ENCODE measurements around the gene FDX1. TPM values are rescaled to one million over a fixed set of nuclear protein-coding genes. Genes with fewer than 3 reads are reported as not detected.

Gene FDX1
- total and polyA plus RNA-seq, 2 of the 13 experiments (the other 11 are each of a cell fraction or from before 2014, with no cell fraction given) = 4.5 to 13.1 TPM

DNA sequence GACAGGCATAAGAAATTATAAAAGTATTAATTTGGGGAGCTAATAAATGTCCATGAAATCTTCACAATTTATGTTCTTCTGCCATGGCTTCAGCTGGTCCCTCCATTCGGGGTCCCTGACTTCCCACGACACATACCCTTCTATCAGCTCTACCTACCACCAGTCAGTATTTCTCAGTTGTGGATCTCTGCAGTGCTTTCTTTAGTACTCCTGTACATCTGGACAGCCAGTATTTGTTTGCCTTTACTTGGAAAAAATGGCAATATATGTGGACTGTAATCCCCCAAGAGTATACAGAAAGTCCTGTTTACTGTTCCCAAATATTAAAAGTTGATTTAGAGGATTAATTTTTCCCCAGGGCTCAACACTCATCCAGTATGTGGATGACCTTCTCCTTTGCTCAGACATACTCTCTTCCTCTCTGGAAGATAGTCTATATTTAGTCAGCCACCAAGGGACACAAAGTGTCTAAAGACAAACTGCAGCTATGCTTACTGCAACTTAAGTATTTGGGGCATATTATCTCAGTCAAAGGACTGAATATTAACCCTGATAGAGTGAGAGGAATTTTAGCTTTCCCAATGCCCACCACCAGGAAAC lies 7.3 kb upstream of the FDX1 start:
- CTCF ChIA-PET (ENCODE audit: low intra/inter-chr PET ratio, low total read pairs) = no interaction called here
- 17% methylated on average over 2 of the region's 2 CpGs for WGBS (ENCODE audit: low lambda C conversion rate)
- TF ChIP-seq HHEX (CRISPR knock-in tag; IDR thresholded peaks at IDR 0.05) = no peak
- TF ChIP-seq, protein P1, sequence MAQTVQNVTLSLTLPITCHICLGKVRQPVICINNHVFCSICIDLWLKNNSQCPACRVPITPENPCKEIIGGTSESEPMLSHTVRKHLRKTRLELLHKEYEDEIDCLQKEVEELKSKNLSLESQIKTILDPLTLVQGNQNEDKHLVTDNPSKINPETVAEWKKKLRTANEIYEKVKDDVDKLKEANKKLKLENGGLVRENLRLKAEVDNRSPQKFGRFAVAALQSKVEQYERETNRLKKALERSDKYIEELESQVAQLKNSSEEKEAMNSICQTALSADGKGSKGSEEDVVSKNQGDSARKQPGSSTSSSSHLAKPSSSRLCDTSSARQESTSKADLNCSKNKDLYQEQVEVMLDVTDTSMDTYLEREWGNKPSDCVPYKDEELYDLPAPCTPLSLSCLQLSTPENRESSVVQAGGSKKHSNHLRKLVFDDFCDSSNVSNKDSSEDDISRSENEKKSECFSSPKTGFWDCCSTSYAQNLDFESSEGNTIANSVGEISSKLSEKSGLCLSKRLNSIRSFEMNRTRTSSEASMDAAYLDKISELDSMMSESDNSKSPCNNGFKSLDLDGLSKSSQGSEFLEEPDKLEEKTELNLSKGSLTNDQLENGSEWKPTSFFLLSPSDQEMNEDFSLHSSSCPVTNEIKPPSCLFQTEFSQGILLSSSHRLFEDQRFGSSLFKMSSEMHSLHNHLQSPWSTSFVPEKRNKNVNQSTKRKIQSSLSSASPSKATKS (CRISPR knock-in tag; IDR thresholded peaks at IDR 0.05) = no peak
- TF ChIP-seq, protein P2, sequence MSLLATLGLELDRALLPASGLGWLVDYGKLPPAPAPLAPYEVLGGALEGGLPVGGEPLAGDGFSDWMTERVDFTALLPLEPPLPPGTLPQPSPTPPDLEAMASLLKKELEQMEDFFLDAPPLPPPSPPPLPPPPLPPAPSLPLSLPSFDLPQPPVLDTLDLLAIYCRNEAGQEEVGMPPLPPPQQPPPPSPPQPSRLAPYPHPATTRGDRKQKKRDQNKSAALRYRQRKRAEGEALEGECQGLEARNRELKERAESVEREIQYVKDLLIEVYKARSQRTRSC (CRISPR knock-in tag; IDR thresholded peaks at IDR 0.05; ENCODE audit: low read depth) = no peak
- no peak for TF ChIP-seq HOXD1 (CRISPR knock-in tag; IDR thresholded peaks at IDR 0.05)
- TF ChIP-seq ZIK1 (CRISPR knock-in tag; IDR thresholded peaks at IDR 0.05; ENCODE audit: borderline replicate concordance, low read depth) = no peak
- no peak for TF ChIP-seq TBX2 (CRISPR knock-in tag; IDR thresholded peaks at IDR 0.05; ENCODE audit: borderline replicate concordance)
- no peak for TF ChIP-seq SMC3 (IDR thresholded peaks at IDR 0.05; ENCODE audit: low read length)
- TF ChIP-seq, protein P3, sequence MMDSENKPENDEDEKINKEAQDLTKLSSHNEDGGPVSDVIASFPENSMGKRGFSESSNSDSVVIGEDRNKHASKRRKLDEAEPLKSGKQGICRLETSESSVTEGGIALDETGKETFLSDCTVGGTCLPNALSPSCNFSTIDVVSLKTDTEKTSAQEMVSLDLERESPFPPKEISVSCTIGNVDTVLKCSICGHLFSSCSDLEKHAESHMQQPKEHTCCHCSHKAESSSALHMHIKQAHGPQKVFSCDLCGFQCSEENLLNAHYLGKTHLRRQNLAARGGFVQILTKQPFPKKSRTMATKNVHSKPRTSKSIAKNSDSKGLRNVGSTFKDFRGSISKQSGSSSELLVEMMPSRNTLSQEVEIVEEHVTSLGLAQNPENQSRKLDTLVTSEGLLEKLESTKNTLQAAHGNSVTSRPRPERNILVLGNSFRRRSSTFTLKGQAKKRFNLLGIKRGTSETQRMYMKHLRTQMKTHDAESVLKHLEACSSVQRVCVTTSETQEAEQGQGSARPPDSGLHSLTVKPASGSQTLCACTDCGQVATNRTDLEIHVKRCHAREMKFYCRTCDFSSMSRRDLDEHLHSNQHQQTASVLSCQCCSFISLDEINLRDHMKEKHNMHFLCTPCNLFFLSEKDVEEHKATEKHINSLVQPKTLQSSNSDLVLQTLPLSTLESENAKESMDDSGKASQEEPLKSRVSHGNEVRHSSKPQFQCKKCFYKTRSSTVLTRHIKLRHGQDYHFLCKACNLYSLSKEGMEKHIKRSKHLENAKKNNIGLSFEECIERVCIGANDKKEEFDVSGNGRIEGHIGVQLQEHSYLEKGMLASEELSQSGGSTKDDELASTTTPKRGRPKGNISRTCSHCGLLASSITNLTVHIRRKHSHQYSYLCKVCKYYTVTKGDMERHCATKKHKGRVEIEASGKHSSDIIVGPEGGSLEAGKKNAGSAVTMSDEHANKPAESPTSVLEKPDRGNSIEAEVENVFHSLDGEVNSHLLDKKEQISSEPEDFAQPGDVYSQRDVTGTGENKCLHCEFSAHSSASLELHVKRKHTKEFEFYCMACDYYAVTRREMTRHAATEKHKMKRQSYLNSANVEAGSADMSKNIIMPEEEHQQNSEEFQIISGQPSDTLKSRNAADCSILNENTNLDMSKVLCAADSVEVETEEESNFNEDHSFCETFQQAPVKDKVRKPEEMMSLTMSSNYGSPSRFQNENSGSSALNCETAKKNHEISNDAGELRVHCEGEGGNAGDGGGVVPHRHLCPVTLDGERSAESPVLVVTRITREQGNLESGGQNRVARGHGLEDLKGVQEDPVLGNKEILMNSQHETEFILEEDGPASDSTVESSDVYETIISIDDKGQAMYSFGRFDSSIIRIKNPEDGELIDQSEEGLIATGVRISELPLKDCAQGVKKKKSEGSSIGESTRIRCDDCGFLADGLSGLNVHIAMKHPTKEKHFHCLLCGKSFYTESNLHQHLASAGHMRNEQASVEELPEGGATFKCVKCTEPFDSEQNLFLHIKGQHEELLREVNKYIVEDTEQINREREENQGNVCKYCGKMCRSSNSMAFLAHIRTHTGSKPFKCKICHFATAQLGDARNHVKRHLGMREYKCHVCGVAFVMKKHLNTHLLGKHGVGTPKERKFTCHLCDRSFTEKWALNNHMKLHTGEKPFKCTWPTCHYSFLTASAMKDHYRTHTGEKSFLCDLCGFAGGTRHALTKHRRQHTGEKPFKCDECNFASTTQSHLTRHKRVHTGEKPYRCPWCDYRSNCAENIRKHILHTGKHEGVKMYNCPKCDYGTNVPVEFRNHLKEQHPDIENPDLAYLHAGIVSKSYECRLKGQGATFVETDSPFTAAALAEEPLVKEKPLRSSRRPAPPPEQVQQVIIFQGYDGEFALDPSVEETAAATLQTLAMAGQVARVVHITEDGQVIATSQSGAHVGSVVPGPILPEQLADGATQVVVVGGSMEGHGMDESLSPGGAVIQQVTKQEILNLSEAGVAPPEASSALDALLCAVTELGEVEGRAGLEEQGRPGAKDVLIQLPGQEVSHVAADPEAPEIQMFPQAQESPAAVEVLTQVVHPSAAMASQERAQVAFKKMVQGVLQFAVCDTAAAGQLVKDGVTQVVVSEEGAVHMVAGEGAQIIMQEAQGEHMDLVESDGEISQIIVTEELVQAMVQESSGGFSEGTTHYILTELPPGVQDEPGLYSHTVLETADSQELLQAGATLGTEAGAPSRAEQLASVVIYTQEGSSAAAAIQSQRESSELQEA (CRISPR knock-in tag; IDR thresholded peaks at IDR 0.05; ENCODE audit: not compliant biosample characterization) = no peak
- TF ChIP-seq, protein P4, sequence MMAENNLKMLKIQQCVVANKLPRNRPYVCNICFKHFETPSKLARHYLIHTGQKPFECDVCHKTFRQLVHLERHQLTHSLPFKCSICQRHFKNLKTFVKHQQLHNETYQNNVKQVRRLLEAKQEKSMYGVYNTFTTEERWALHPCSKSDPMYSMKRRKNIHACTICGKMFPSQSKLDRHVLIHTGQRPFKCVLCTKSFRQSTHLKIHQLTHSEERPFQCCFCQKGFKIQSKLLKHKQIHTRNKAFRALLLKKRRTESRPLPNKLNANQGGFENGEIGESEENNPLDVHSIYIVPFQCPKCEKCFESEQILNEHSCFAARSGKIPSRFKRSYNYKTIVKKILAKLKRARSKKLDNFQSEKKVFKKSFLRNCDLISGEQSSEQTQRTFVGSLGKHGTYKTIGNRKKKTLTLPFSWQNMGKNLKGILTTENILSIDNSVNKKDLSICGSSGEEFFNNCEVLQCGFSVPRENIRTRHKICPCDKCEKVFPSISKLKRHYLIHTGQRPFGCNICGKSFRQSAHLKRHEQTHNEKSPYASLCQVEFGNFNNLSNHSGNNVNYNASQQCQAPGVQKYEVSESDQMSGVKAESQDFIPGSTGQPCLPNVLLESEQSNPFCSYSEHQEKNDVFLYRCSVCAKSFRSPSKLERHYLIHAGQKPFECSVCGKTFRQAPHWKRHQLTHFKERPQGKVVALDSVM (CRISPR knock-in tag; IDR thresholded peaks at IDR 0.05) = no peak
- no peak for TF ChIP-seq KDM3A (CRISPR knock-in tag; IDR thresholded peaks at IDR 0.05; ENCODE audit: low read depth)
- no peak for TF ChIP-seq ZNF567 (CRISPR knock-in tag; IDR thresholded peaks at IDR 0.05; ENCODE audit: borderline replicate concordance)

More for the DNA sequence above, 7.3 kb upstream of the FDX1 start:
- no peak overlapping the region for H3K9ac ChIP-seq (ENCODE audit: insufficient read depth, low read depth, low read length)
- ATAC-seq = no peak
- H3K4me3 ChIP-seq (replicated peaks in 1 of 3; ENCODE audit: insufficient read depth in 1 of 3, low read depth in 2 of 3, low read length in 3 of 3) = no peak overlapping the region
- no peak overlapping the region for H3K4me2 ChIP-seq (ENCODE audit: low read depth, low read length)
- H4K20me1 ChIP-seq (ENCODE audit: insufficient read depth, low read length) = no peaks in the 10 kb centered on the region
- H3K36me3 ChIP-seq (replicated peaks in 1 of 2; ENCODE audit: control insufficient read depth in 1 of 2, insufficient read depth in 2 of 2, low read length in 2 of 2) = no peaks in the 10 kb centered on the region
- BruUV-seq (replicated peaks) = no TSS peak
- H3K4me1 ChIP-seq (ENCODE audit: insufficient read depth, low read length) = no peaks in the 10 kb centered on the region
- peaks cover 0 to 13% of the 10 kb centered on the region in 2 experiments; a peak in 2 of 5 replicates for H3K27me3 ChIP-seq (ENCODE audit: control insufficient read depth in 1 of 2, insufficient read depth in 2 of 2, low read length in 2 of 2)
- in situ Hi-C loops (cut with HindIII; ENCODE audit: extremely low pct_ligation_motif_present, low pct_unique_long_range_greater_than_20kb) (no loop called here), intact Hi-C loops (cut with micrococcal nuclease; ENCODE audit: unreplicated experiment) (no loop called here)
- no peak for DNase-seq (ENCODE audit: low spot score)
- POLR2A ChIA-PET = no interaction called here
- H3K79me2 ChIP-seq (ENCODE audit: insufficient read depth, low read length) = no peaks in the 10 kb centered on the region
- FAIRE-seq = no peak
- H3K27ac ChIP-seq (ENCODE audit: extremely low read length, insufficient read depth, low read length) = no peak overlapping the region
- H2AFZ ChIP-seq (ENCODE audit: low read length) = no peak overlapping the region
- H3K9me3 ChIP-seq (ENCODE audit: low read length) = no peaks in the 10 kb centered on the region

Measured in HepG2 (cell line).